GM18520 (cell line): Measurements from ENCODE around the gene MTHFD1L.
"Not testable (repeated sequence)": the region's sequence is repeated elsewhere in the genome, so short reads cannot be mapped to it uniquely, and the experiment has no call there.

ENCODE experiments used
- ATAC-seq: cut with Tn5 transposase; IDR thresholded peaks from one replicate; pipeline ENCODE4 v1.9.1; 2021; ENCODE audit not compliant: unreplicated experiment

MTHFD1L gene

DNA sequence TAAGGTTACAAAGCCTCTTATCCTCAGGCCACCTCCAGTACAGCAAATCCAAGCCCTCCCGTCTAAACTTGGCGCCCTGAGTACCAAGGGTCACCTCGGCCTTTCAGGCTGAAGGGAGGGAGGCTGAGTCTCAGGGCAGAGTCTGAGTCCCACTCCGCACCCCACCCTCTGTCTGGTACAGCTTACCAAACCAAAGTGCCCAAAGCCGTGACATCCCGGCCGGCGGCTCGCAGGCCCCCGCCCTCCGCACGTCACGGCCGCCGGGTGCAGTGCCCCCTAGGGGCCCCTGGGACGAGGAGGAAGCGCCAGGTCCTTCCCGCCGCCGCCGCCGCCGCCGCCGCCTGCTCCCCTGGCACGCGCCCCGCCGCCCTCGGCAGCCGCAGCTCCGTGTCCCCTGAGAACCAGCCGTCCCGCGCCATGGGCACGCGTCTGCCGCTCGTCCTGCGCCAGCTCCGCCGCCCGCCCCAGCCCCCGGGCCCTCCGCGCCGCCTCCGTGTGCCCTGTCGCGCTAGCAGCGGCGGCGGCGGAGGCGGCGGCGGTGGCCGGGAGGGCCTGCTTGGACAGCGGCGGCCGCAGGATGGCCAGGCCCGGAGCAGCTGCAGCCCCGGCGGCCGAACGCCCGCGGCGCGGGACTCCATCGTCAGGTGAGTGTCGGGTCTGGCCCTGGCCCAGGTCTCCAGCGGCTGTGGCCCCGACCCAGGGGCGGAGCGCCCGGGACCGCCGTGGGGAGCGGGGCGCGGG is at the start of gene MTHFD1L:
TSS of gene MTHFD1L (plus strand) at position 297 of the 741 bp plus-strand sequence. CDS start at position 418, 121 bp downstream.
- ATAC-seq: peak; percentile 68

DNA sequence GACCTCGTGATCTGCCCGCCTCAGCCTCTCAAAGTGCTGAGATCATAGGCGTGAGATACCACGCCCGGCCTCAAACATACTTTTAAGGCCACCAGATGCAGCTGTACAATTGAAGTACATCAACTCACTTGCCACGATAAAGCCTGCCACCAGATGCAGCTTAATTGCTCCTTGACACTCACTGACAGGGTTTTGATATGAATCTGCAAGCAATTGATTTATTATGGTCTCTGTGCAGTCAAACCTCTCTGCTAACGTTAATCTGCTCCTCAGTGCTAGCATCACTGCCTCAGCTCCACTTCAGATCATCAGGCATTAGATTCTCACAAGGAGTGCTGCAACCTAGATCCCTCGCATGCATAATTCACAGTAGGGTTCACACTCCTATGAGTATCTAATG is 48.9 kb upstream of the MTHFD1L start:
- not testable (repeated sequence) for ATAC-seq

DNA sequence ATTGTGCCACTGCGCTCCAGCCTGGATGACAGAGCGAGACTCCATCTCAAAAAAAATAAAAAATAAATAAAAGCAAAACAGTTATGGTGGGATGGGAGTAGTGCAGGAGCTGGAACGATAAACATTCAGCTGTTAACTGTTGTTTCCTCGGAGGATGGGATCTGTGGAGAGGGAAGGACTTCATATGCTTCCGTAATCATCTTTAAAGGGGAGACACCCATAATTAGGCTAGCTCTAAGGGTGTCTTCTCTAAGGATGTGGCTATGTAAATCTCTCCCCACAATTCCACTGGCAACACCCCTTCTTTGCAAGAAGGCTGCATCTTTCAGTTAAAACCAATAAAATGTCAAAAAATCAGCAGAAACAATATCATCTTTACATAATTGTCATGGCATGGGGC is 42.6 kb upstream of the MTHFD1L start:
- no peak for ATAC-seq

DNA sequence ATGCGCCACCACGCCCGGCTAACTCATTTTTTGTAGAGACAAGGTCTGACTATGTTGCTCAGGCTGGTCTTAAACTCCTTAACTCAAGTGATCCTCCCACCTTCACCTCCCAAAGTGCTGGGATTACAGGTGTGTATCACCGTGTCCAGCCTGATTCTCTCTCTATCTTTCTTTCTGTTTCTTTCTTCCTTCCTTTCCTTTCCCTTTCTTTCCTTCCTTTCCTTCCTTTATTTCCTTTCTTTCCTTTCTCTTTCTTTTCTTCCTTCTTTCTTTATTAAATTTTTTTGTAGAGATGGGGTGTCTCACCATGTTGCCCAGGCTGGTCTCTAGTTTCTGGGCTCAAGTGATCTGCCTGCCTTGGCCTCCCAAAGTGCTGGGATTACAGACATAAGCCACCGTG is 38.7 kb upstream of the MTHFD1L start:
- no peak for ATAC-seq

DNA sequence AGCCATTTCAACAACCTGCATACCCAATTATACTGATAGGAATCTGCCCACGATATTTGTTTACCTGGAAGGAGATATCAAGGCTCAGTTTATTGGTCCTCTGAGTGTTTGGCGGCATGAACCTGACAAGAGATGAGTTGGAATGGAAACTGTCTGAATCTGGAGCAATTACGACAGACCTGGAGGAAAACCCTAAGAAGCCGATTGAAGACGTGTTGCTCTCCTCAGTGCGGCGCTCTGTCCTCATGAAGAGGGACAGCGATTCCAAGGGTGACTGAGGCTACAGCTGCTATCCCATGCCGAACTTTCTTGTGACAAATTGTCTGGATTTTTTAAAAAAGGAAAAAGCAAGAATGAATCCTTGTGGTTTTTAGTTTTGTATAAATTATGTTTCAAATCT is 37.4 kb upstream of the MTHFD1L start:
- not testable (repeated sequence) for ATAC-seq

DNA sequence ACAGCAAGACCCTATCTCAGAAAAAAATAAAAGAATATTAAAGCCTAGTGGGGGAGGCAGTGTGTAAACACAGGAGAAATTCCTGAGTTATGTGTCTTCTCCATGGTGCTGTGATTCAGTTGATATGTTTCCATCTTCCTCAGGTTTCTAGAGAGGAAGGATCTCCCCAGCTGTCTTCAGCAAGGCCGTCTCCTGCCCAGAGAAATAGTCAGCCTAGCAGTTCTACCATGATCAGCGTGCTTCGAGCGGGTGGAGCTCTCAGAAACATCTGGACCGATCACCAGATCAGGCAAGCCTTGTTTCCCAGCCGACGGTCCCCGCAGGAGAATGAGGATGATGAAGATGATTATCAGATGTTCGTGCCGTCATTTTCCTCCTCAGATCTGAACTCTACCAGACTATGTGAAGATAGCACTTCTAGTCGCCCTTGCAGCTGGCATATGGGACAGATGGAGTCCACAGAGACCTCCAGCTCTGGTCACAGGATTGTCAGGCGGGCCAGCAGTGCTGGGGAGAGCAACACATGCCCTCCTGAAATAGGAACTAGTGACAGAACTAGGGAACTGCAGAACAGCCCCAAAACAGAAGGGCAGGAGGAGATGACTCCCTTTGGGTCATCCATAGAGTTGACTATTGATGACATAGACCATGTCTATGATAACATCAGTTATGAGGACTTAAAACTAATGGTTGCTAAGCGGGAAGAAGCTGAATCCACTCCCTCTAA is 34.9 kb upstream of the MTHFD1L start:
- no peak for ATAC-seq

DNA sequence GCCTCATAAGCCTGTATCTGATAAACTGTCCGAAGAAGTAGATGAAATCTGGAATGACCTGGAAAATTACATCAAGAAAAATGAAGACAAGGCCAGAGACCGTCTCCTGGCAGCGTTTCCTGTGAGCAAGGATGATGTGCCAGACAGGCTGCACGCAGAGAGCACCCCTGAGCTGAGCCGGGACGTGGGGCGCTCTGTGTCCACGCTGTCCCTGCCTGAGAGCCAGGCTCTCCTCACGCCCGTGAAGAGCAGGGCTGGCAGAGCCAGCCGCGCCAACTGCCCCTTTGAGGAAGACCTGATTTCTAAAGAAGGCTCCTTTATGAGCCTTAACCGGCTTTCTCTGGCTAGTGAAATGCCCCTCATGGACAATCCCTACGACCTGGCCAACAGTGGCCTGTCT is 33.9 kb upstream of the MTHFD1L start:
- ATAC-seq: no peak

DNA sequence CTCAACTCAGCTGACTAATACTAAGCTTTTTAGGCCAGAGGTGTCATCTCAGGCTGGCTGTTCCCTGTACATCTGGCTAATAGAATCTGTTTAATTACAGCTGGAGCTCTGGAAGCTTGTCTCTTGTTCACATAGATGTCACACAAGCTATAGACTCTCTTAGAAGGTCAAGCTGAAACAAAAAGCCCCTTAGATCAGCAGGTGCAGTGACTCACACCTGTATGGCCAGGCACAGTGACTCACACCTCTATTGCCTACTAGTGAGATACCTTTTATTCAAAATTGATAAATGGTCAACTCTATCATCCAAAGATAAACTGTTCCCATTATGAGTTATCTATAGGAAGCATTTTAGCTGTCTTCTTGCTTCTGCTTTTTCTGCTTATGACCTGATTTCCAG is 29.9 kb upstream of the MTHFD1L start:
- no peak for ATAC-seq

DNA sequence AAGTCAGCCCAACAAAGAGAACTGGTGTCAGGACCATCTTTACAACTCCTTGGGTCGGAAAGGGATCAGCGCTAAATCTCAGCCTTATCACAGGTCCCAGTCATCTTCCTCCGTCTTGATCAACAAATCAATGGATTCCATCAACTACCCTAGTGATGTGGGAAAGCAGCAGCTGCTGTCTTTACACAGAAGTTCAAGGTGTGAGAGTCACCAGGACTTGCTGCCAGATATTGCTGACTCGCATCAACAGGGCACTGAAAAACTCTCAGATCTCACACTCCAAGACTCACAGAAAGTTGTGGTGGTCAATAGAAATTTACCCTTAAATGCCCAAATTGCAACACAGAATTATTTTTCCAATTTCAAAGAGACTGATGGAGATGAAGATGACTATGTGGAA is 25.3 kb upstream of the MTHFD1L start:
- ATAC-seq: no peak

DNA sequence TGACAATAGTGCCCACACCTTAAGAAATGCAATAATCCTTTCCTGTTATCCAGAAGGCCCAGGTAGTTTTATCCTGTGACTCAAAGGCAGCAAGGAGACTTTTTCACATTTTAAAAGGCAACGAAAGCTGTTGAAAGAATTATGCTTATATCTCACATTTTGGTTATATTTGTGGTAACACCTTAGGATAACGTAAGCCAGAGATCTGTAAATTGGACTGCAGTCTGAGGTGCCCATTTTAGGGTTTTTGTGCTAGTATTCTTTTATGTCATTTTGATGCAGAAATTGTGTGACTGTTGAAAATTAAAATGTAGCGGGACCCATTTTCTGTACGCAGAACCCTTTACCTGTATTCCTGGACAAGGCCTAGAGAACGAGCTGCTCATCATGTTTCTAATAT is 24.3 kb upstream of the MTHFD1L start:
- no peak for ATAC-seq

DNA sequence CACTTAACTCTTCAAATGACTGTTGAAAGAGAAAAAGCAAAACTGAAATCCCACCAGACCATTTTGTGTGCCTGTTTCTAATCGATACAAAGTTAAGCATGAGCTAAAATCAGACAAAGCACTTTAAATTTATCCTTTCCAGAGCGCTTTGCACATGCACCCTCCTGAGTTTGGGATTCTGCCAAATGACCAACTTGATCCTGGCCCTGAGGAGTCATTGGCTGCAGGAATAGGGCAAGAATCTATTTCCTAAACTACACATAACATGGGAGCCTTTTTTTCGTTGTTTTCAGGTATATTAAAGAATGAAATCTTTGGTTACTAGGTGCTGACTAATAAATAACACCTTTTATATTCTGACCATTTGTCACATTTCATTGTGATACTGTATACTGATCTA is 23.8 kb upstream of the MTHFD1L start:
- no peak for ATAC-seq

DNA sequence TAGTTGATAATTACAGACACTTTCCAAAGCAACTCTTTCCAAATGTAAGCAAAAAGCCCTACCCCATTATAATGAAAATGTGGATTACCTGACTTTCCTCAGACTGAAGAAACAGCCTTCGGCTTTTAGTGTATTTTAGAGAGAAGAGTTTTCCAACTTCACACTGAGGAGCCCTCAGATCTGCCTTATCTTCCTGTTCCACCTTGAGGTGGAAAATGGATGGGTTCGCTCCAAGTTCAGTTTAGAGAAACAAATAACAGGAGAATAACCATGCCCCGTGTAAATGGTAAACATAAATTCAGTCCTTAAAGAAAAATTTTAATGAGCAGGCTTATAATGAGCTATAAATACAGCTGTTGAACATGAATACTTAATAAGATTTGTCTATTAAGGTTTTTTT is 21.1 kb upstream of the MTHFD1L start:
- no peak for ATAC-seq

DNA sequence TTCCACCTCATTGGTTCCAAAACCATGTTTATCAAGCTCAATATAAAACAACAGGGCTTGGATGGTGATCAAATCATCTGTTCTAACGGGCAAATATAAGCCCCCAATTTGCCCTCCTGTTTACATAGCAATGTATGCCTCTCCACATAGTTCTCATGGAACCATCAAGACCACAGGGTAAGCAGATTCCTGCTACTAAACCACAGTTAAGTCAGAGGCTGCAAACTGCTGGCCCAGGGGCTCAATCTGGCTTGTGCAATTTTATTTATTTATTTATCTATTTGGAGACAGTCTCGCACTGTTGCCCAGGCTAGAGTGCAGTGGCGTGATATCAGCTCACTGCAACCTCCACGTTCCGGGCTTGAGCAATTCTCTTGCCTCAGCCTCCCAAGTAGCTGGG is 18.9 kb upstream of the MTHFD1L start:
- no peak for ATAC-seq

DNA sequence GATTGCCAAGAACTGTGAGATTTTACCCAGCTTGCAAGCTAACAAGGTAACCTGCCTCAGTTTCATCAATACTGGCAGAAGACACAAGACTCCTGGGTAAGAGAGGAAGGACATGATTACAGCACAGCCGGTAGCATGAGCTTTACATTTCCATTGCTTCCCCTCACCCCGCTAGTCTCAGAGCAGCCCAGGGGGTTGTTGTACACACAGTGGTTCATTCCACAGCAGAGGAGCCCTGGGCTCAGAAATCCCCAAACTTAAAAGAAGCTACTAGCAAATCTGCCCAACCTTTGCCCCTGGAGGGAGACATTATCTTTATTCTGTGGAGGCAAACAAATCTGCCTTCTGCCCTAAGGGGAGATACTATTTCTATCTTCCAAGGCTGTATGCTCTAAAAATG is 17.1 kb upstream of the MTHFD1L start:
- ATAC-seq: no peak

DNA sequence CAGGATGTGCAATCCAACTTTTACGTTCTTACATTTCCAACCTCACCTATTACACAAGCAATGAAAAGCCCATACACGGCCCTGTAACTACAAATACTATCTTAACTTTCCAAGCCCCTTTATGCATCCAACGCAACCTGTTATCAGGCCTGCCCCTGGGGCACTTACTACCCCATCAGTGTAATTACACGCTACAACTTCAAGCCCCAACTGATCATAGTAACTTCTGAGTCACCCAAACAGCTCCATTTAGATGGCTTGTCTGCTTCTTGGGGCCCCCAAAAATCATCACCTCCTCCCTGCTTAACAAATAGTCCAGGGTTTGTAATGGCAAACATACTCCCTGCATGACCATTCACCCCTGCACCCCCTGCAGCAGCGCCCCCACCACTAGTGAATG is 11.1 kb upstream of the MTHFD1L start:
- not testable (repeated sequence) for ATAC-seq

DNA sequence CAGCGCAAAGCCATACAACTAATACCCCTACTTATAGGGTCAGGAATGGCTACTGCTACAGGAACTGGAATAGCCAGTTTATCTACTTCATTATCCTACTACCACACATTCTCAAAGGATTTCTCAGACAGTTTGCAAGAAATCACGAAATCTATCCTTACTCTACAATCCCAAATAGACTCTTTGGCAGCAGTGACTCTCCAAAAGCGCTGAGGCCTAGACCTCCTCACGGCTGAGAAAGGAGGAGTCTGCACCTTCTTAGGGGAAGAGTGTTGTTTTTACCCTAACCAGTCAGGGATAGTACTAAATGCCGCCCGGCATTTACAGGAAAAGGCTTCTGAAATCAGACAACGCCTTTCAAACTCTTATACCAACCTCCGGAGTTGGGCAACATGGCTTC is 10.3 kb upstream of the MTHFD1L start:
- not testable (repeated sequence) for ATAC-seq

DNA sequence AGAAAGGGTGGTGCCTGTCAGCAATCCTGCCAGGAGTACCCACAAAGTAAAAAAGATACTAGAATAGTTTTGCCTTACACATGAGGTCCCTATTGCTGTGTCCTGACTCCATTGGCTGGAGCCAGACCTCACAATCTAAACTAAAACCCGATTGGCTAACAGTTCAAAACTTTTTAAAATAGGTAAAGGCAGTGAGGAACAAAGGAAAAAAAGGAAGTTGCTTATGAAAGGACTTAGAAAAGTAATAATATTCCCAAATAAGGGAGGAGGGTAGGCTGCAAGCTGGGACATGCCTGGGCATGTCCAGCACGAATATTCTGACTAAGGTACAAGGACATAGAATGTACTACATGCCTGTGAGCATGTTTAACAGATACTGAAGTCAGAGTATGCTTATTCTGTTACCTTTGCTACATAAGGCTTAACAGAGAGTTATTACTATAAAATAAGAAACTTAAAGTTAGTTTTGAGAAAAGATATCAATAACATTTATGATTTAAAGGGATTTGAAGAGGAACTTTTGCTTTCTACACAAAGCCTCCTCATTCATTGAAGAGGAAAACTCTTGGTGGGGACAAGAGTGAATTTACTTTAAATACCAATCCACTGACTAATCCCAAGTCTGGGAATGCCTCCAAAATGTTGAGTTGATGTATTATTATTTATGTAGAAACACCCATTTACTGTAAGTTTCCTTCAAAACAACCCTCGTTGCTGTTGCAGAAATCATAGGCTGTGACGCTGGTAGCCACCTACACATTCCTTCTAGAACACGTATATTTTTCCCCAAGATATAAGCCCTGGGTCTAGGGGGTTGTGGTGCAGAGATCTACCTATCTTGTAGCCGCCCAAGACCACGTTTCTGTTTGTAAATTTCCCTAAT is 8.2 kb upstream of the MTHFD1L start:
- no peak for ATAC-seq

DNA sequence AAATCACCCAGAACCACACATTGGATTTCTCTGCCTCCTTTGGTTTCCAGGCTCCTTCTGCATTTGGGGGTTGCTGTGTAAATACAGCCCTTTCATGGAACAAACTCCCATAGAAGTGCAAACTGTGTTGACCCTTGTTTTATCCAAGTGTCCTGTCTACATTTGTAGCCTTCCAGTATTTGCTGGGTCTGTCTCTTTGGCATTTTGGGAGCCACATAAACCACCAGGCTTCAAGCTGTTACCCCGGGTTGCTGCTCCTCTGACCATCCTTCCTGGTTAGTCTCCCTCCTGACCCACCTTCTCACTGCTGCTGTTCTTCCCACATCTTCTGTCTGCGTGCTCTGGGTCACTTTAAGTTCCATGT is 7.6 kb upstream of the MTHFD1L start:
- no peak for ATAC-seq

DNA sequence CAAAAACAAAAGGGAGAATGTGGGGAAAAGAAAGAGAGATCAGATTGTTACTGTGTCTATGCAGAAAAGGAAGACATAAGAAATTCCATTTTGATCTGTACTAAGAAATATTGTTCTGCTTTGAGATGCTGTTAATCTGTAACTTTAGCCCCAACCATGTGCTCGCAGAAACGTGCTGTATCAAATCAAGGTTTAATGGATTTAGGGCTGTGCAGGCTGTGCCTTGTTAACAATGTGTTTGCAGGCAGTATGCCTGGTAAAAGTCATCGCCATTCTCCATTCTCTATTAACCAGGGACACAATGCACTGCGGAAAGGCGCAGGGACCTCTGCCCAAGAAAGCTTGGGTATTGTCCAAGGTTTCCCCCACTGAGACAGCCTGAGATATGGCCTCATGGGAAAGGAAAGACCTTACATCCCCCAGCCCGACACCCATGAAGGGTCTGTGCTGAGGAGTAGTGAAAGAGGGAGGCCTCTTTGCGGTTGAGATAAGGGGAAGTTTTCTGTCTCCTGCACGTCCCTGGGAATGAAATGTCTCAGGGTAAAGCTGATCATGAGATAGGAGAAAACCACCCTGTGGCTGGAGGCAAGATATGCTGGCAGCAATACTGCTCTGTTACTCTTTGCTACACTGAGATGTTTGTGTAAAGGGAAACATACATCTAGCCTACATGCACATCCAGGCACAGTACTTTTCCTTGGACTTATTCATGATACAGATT is 3.9 kb upstream of the MTHFD1L start:
- not testable (repeated sequence) for ATAC-seq

DNA sequence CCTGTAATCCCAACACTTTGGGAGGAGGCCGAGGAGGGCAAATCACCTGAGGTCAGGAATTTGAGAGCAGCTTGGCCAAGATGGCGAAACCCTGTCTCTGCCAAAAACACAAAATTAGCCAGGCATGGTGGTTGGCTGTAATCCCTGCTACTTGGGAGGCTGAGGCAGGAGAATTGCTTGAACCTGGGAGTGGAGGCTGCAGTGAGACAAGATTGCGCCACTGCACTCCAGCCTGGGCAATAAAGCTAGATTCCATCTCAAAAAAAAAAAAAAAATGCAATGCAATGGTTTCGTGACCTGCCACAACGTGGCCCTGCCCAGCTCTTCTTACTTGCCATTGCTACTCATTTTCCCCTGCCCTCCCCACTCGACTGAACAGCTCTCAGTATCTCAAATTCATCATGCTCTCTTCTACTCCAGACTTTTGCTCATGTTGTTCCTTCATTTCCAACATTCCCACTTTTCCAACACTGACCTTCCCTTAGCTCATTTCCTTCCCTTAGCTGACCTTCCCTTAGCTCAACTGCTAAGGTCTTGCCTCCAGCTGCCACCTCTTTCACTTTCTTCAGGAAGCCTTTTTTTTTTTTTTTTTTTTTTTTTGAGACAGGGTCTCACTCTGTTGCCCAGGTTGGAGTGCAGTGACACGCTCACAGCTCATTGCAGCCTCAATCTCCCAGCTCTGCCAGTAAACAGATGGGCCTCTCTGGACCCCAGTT is 2.1 kb upstream of the MTHFD1L start:
- ATAC-seq: no peak
